ENCODE results near the gene ACD.

GRCh38 chr16:67709050-67709449 is 49.0 kb upstream of the ACD start:
- TF ChIP-seq CTCF (IDR thresholded peaks at IDR 0.05) (no peak), POLR2A (IDR thresholded peaks at IDR 0.05) (no peak)

All from breast epithelium (tissue), 3 donors.